GM19351 (cell line): ENCODE results near the gene LAMA3.

ENCODE experiments used
- ATAC-seq: cut with Tn5 transposase; IDR thresholded peaks from one replicate; pipeline ENCODE4 v1.9.1; 2021; ENCODE audit warnings: mild to moderate bottlenecking, moderate library complexity; ENCODE audit not compliant: unreplicated experiment

Gene LAMA3

GRCh38 chr18:23890589-23890988 lies 201.3 kb downstream of the LAMA3 start:
- no peak for ATAC-seq

- no peak for ATAC-seq
Measured at GRCh38 chr18:23893653-23894052, 204.4 kb downstream of the LAMA3 start.

GRCh38 chr18:23894661-23895175 lies 205.5 kb downstream of the LAMA3 start:
- ATAC-seq: no peak

GRCh38 chr18:23897291-23897690 lies 208.0 kb downstream of the LAMA3 start:
- no peak for ATAC-seq

GRCh38 chr18:23897733-23898132 lies 208.5 kb downstream of the LAMA3 start:
- ATAC-seq: no peak

GRCh38 chr18:23900994-23901393 lies 211.7 kb downstream of the LAMA3 start:
- no peak for ATAC-seq

- no peak for ATAC-seq
Measured at GRCh38 chr18:23902396-23902795, 213.1 kb downstream of the LAMA3 start.

- ATAC-seq: no peak
Measured at GRCh38 chr18:23903971-23904370, 214.7 kb downstream of the LAMA3 start.

GRCh38 chr18:23906658-23907057 lies 217.4 kb downstream of the LAMA3 start:
- no peak for ATAC-seq

GRCh38 chr18:23908827-23909226 lies 219.6 kb downstream of the LAMA3 start:
- ATAC-seq: peak; percentile 70

- no peak for ATAC-seq
Measured at GRCh38 chr18:23910032-23910431, 220.8 kb downstream of the LAMA3 start.

GRCh38 chr18:23912356-23912755 lies 223.1 kb downstream of the LAMA3 start:
- no peak for ATAC-seq

GRCh38 chr18:23916338-23916737 lies 227.1 kb downstream of the LAMA3 start:
- no peak for ATAC-seq

- ATAC-seq: no peak
Measured at GRCh38 chr18:23918395-23919032, 229.3 kb downstream of the LAMA3 start.

- no peak for ATAC-seq
Measured at GRCh38 chr18:23920054-23920453, 230.8 kb downstream of the LAMA3 start.

GRCh38 chr18:23921716-23922285 lies 232.5 kb downstream of the LAMA3 start:
- ATAC-seq: no peak

GRCh38 chr18:23922939-23923338 lies 233.7 kb downstream of the LAMA3 start:
- ATAC-seq: no peak

GRCh38 chr18:23924813-23925212 lies 235.6 kb downstream of the LAMA3 start:
- ATAC-seq: no peak

- ATAC-seq: no peak
Measured at GRCh38 chr18:23926571-23926970, 237.3 kb downstream of the LAMA3 start.

- no peak for ATAC-seq
Measured at GRCh38 chr18:23927821-23928746, 238.8 kb downstream of the LAMA3 start.

GRCh38 chr18:23929362-23929930 lies 240.2 kb downstream of the LAMA3 start:
- no peak for ATAC-seq
